GM10847 (cell line): ENCODE measurements around the gene PTPRO.

Source experiments
- POLR2A ChIP-seq: IDR thresholded peaks from 2 replicates; pipeline ENCODE4 v1.6.1; 2011; ENCODE audit not compliant: insufficient read length; ENCODE audit errors: extremely low read depth

The PTPRO gene

GRCh38 chr12:15646581-15646980, 324.3 kb downstream of the PTPRO start:
- TF ChIP-seq POLR2A, result no peak
